Peyer's patch (tissue), 4 donors: ENCODE measurements around the gene ALG11.
"Not testable (repeated sequence)": the region's sequence is repeated elsewhere in the genome, so short reads cannot be mapped to it uniquely, and the experiment has no call there.

Source experiments
- CTCF ChIP-seq, 6 experiments: fragments of 450-650 bp in 4 of 6; fragments of 200-600 bp in 2 of 6; sonication (generic) in 1 of 6; IDR thresholded peaks; one replicate each; pipeline ENCODE4 v1.5.1; 2017 to 2019; ENCODE audit warnings: antibody characterized with exemption in 6 of 6, mild to moderate bottlenecking in 3 of 6, moderate library complexity in 1 of 6
- POLR2A ChIP-seq, 2 donors: fragments of 450-650 bp; IDR thresholded peaks; one replicate each; pipeline ENCODE4 v1.5.1; 2017; ENCODE audit warnings: antibody characterized with exemption in 2 of 2, mild to moderate bottlenecking in 2 of 2, moderate library complexity in 2 of 2

DNA sequence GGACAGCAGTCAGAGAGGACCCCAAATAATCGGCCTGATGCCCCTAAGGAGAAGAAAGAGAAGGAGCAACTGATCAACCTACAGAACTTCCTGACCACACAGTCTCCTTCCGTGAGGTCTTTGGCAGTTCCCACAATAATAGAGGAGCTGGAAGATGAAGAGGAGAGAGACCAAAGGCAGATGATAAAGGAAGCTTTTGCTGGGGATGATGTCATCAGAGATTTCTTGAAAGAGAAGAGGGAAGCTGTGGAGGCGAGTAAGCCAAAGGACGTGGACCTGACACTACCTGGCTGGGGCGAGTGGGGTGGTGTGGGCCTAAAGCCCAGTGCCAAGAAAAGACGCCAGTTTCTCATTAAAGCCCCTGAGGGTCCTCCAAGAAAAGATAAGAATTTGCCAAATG is 18.2 kb downstream of the ALG11 start:
- not testable (repeated sequence) for TF ChIP-seq CTCF, POLR2A (IDR thresholded peaks at IDR 0.05)
